Activated CD8-positive, alpha-beta memory T cell treated with anti-CD3 and anti-CD28 coated beads, Interleukin-2, amount 50 U/mL, for 48 hours (primary cell): Measurements from ENCODE around the gene ARNT2.
A peak's percentile ranks its signal among the peaks of the same experiment; 100 is the strongest.

ENCODE experiments used
- DNase-seq: peaks from one replicate; pipeline ENCODE4 v3.0.0-alpha.2; 2020

The ARNT2 gene

DNA sequence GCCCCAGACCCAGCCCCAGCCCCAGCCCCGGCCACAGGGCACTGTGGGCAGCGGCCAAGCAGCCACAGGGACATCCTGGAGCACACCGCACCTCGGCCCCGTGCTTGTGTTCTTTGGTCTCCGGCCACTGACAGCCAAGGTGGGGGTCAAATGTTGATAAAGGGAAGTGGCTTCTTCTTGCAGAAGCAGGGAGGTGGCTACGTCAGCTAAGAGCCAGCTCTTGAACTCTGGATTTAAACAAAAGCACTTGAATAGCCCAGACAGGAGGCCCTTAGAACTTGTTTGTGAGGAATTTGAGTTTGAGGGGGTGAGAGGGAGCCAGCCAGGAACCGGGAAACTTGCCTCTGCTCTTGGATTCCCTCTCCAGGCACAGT is 155.1 kb downstream of the ARNT2 start:
- no peak for DNase-seq

DNA sequence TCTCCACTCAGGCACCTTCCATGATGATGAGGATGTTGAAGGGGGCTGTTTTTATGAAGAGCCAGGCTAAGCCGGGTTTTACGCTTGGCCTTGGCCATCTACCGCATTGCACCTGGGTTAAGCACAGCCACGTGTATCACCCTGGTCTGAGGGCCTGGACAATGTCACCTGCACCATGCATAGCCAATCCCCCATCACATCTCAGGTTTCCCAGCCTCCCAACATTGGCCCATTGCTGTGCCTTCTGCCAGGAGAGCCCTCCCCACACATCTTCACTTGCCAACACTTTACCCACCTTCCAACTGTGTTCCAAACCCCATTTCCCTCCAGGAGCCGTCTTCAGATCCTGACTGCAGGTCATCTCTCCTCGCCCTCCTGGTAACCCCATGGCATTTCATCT is 155.6 kb downstream of the ARNT2 start:
- DNase-seq = no peak

DNA sequence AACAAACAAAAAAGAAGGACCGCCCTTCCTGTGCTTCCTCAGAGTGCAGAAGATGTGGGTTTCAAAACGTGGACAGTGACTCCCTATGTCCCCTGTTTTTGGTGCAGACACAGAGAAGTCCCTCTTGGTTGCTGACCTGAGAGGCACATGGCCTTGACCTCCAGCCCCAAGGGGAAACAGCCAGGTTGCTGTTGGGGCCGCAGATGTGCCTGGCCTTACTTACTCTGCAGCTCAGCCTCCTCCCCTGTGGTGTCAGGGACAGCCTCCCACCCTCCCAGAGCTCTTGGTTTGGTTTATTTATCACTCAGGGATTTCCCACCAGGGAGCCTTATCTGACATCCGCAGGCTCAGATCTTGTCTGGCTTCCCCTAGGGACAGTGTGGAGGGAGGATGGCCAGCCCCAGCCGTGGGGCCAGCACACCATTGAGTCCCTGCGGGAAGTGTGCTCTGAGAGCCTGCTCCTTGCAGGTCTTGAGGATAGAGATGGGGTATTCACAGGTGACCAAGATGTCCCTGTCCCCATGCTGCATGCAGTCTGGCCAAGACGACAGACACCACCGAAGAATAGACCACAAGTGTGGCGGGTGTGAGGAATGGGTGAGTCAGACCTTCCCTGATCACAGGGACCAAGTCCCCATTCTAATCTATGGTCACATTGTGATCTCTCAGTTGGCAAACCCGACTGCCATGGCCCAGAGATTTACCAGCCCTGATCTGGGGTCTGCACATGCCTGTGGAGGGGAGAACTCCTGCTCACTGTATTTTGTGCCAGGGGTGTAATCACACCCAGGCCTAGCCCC is 156.6 kb downstream of the ARNT2 start:
- no peak for DNase-seq

DNA sequence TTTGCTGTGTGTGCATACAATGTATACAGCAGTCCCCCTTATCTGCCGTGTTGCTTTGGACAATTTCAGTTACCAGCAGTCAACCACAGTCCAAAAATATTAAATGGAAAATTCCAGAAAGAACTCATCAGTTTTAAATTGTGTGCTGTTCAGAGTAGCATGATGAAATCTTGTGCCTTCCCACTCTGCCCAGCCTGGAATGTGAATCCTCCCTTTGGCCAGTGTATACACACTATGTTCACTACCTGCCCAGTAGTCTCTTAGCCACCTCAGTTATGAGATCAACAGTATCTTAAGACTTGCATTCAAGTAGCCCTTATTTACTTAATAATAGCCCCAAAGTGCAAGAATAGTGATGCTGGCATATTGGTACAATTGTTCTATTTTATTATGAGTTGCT is 157.3 kb downstream of the ARNT2 start:
- no peak for DNase-seq

DNA sequence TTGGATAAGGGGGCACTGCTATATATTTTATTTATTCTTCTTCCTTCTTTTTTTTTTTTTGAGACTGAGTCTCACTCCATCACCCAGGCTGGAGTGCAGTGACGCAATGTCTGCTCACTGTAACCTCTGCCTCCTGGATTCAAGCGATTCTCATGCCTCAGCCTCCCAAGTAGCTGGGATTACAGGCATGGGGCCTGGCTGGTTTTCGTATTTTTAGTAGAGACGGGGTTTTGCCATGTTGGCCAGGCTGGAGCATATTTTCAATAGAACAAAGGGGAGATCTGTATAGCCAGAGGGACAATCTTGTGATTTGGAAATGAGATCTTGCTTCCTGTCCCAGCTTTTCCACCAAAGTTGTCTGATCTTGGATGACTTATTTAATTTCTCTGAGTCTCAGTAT is 157.9 kb downstream of the ARNT2 start:
- no peak for DNase-seq

DNA sequence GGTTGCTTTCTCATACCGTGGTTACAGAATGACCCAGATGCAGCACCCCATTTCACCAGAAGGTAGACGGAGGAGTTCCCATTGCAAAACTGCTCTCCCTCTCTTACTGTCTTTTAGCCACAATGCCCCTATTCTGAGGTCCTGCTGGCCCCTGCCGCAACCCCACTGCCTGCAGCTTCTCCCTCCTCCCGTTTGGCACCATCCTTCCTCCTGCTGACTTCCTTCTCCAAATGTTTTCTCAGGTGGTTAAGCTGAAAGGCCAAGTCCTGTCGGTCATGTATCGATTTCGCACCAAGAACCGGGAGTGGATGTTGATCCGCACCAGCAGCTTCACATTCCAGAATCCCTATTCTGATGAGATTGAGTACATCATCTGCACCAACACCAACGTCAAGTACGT is 158.7 kb downstream of the ARNT2 start:
- no peak for DNase-seq

DNA sequence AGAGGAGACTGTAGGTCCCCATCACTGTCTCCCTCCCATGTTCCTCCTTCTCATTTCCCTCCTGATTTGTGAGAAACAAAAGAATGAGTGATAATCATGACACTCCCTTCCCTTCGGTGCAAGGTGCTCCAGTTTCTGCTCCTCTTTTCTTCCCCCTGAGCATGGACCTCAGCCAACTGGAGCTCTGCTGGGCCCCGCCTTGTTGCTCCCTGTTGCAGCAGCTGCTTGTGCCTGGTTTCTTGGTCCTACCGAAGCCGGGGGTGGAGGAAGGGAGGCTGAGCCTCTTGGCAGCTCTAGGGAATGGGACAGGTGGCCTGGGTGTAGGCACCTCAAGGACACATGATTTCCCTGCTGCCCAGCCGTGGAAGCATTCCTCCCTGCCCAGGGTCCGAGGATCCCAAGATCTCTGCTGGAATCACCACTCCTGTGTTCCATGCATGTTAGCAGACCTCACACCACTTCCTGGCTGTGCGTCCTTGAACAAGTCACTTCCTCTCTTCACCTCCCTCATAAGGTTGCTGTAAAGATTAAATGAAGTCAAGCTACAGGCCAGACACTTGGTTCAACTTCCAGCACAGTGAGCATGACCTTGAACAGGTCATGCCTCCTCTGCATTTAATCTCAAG is 159.3 kb downstream of the ARNT2 start:
- DNase-seq = no peak

DNA sequence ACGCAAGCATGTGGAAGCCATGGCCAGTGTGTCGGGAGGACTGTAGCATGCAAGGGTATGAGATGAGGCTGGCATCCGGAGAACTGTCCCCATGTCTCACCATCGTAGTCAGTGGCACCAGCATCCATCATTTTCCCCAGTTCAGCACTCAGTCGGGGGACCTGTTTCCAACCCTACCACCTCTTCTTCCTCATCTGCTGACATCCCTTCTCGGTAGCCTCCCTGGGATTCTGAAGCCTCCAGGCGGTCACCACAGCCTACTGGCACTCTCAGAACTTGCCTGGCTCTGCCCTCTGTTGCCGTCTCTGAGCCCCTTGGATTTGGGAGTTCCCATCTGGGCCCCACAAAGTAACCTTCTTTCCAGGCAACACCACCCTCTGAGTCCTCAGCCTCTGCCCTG is 159.9 kb downstream of the ARNT2 start:
- DNase-seq = no peak

DNA sequence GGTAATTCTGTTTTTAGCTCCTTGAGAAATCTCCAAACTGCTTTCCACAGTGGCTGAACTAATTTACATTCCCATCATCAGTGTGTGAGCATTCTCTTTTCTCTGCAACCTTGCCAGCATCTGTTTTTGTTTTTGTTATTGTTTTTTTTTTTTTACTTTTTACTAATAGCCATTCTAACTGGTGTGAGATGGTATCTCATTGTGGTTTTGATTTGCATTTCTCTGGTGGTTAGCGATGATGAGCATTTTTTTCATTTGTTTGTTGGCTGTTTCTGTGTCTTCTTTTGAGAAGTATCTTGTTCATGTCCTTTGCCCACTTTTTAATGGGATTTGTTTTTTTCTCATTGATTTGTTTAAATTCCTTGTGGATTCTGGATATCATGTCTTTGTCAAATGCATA is 161.2 kb downstream of the ARNT2 start:
- no peak for DNase-seq

DNA sequence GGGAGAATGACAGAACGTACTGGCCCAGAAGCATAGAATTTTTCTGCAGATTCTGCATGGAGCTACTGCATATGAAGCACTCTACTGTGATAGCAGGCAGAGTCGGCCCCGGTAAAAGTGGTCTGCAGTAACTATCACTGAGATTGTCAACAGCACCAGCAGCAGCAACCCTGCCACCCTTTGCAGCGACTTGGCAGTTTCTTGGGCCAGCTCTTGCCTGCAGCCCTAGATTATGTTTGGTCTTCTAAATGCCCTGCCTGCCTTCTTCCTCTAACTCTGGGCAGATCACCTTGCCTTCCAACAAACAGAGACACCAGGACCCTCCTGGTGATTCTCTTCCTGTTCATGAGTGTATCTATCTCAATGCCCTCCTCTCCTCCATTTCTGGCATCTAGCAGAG is 161.8 kb downstream of the ARNT2 start:
- DNase-seq = no peak

DNA sequence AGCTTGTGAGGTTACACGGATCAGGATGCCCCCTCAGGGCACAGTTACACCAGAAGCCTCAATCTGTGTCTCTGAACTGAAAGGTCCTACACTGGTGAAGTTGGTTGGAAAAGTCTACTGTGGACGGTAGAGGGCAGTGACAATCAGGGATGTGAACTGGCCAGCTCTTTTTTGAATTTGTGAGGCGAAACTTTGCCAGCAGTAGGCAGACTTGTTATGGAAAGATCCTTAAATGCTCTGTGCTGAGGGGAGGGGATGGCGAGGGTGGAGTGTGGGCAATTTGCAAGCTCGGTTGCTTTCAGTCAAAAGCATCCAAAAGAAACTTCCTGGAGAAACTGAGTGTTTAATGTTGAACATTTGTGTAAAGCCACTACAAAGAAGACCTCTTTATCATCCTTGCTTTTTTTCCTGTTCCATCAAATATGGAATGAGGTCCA is 163.6 kb downstream of the ARNT2 start:
- no peak for DNase-seq

DNA sequence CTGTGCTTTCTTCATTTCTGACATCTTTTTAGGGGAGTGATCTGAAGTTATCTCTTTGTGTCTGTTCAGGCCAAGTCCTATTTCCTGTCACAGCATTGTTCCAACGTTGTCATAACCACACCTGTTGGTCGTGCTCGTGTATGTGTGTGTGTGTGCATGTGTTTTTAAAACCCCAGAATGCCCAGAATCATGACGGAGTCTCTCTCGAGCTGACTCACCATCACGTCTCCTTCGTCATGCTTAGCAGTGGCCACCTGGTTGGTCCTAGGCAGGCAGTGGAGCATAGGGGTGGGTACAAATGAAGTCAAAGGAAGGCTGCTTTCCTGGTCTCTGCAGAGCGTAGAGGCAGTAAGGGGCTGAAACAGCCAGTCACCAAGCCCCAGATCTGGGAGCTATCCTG is 164.1 kb downstream of the ARNT2 start:
- no peak for DNase-seq

DNA sequence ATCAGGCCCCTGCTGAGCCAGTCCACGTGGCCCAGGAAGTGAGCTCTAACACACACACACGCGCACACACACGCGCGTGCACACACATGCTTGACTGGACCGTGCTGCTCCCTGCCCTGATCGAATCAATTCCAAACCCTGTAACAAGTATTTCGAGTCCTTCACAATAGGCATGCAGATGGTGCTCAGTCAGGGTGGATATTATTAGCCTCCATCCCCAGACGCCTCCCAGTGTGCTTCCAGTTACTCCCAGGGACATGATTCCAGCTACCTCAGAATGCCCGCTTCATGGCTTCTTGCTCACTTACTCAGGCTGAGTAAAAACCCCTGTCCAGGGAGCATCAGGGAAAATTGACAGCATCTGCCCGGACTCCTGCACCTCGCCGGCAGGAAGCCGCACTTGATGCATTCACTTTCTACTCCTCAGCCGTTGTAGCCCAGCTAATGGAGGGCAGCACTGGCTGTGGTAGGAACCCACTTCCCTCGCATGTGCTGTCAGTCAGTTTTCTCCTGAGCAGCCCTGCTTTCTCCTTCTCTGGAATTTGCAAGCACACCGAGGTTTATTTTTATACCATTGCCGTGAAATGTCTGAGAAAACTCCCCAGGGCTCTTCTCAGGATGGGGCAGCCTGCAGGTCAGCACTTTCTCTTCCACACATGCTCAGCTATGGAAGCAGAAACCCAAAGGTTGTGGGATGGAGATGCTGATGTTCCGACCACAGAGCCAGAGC is 164.9 kb downstream of the ARNT2 start:
- no peak for DNase-seq

DNA sequence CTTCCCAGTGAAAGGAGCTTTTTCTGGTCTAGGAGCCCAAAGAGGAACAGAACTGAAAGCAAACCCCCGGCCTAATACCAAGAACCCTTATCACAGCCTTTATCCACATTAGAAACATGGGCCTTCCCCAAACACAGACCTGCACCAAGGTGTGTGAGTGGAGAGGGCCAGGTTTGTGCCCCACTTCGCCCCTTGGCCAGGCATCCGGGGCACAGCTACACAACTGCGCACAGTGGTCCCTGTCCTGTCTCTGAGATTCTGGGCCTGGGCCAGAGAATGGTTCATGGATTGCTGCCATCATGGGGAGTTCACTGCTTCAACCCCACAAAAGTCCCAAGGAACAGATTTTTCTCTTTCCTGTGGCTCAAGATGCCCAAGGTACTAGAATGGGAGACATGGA is 165.5 kb downstream of the ARNT2 start:
- DNase-seq = no peak

DNA sequence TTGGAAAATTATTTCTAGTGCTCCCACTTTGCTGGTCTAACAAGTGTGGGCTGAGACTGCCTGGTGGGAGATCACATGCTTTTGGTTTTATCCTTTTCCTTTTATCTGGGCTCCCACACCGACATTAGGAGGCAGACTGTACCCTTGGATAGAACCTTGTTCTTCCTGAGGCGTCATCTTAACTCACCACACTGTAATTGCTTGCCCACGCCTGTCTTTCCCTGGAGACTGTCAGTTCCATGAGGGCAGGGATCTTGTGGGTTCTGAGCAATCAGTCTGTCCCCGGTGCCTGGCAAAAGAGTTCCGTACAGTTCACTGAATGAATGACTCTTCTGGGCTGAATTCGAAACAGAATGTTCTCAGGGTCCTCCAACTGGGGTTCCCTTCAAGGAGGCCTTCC is 166.4 kb downstream of the ARNT2 start:
- no peak for DNase-seq

DNA sequence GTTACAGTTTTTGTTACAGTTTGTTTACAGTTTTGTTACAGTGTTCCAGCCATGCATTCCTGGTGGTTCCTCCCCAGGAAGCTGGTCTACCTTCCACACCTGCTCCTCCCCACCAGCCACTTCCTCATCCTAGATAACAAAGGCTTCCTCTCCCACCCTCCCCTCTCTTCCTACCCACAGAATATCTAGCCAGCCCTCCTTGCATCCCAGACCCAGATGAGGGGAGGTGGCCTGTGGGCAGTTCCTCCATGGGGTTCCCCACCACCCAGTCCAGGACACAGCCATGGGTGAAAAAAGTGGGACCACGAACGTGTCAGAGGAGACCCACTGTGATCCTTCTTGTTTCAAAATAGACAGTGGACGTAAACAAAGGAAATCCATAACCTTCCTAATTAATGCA is 168.2 kb downstream of the ARNT2 start:
- no peak for DNase-seq

DNA sequence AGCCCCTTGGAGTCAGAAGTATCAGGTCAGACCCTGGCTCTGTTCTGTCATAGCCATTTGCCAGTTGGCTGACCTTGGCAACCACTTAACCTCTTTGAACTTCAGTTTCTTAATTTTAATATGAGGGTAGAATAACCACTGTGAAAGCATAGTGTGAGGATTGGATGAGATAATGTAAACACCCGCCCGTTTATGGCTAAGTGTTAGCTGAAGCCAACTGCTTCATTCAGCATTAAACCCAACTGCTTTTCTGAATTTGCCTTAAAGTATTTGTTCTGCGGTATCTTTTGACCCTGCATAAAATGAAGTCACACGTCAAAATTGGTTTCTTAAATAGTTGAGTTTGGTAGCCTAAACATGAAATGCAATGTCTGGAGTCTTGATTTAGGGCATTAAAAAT is 169.4 kb downstream of the ARNT2 start:
- no peak for DNase-seq

DNA sequence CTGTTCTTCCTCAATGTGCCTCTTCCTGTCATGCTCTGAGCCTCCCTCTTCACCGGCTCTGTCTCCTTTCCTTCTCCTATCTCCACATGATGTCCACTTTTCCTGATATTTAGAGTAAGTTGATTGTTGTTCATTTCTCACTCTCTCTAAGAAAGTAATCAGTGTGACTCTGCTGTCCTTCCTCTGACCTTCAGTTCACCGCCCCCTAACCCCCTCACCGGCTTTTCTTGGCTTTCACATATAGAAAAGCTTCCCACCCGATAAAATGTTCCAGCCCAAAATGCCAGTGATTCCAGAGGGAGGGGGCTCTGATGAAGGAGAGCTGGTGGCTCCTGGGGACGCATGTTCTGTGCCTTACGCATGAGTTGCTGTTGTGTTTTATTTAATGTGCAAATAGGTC is 170.4 kb downstream of the ARNT2 start:
- no peak for DNase-seq

DNA sequence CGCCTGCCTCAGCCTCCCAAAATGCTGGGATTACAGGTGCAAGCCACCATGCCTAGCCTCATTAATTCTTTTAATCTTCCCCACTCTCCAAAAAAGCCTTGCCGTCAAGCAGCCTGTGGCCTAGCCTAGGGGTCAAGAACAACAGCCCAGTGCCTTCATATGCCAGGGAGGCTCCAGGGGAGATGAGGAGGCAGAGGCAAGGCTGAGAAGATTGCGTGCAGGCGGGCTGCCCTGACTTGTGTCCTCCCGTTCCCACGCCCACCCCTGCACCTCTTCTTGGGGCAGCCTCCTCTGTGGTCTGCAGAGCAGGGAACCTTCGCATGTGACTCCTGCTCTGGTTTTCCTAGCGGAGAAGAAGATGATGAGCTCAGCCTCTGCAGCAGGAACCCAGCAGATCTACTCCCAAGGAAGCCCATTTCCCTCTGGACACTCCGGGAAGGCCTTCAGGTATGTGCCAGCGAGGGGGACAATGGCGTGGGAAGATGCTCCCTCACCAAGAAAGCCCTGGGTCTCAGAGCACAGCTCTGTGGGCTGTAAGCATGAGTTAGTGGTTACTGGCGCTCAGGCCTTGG is 172.4 kb downstream of the ARNT2 start:
- DNase-seq = peak; percentile 22

DNA sequence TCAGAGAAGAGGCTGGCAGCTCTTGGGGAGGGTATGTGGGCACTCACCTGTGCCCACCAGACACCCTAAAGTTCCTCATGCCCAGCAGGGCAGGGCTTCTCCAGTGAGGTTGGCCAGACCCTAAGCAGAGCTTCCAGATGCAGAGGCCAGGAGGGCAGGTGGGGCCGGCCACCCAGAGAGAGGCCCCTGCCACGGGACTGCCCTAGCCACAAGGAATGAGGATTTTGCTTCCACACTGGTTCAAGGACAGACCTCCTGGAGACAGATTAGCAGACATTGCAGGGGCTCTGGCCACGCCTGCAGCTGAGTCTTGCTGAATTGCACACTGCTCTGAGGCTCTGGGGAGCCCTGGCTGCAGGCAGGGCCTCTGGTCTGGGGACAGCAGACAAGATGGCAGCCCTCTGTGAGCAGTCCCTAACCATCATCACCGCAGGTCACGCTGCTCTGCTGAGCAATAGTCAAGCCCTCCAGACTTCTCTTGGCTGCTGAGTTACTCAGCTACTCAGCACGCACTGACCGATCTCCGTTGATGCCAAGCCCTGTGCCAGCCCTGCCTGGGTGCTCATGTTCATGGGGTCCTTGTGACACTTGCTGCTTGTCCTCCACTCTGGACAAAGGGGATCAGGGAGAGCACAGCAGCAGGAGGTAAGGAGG is 173.5 kb downstream of the ARNT2 start:
- peak; percentile 44 for DNase-seq

DNA sequence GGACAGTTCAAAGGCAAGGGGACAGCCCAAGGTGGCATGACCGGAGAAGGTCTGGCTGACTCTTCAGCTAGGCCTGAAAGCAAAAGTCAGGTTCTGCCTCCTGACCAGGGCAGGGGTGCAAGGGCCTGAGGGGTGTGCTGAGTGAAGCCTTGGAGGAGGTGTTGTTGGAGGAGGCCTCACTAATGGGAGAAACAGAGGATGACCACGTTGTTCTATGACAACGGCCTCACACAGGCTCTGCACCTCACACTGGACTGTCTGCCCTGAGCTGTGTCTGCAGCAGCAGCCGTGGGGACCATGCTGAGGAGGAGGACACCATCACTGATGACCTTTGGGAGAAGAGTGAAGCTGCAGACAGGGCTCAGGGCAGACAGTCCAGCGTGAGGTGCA is 174.0 kb downstream of the ARNT2 start:
- DNase-seq = peak; percentile 42

DNA sequence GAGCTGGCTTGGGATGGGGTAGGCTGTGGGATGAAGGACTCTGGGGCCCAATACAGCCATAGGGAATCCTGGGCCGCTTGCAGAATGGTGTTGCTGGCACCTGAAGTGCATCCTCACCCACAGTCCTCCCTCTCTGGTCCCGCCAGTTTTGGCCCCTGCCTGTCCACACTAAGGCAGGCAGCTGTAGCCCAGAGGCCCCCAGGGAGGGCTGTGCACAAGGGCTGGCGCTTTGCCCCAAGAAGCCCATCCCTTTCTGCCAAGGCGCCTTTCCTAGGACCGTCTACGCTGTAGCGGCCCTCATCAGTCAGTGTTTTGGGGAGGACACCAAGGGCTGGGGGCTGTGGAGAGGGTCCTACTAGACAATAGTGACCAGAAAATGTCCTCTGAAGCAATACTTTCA is 174.7 kb downstream of the ARNT2 start:
- peak; percentile 42 for DNase-seq

DNA sequence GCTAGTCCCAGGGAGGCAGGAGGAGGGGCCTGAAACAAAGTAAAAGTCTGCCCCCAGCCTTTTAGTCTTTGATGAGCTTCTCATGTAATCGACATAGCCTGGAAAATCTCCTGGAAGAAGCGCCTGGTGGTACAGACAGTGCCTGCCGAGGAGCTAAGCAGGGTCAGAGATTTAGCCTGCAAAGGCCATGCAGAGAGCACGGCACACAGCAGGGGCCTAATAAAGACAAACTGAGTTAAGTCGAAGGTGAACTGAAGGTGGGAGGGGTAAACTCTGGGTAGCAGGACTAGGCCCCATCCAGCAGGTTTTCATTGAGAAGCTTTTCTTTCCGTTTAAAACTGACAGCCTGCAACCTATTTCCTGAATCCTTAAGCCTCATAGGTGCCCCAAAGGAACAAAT is 175.4 kb downstream of the ARNT2 start:
- no peak for DNase-seq
